Dedifferentiated amniotic fluid mesenchymal stem cell (primary cell): ENCODE measurements around the gene KCNK7.

Source experiments
- DNase-seq: peaks from one replicate; pipeline ENCODE4 v3.0.0-alpha.2; 2016; ENCODE audit errors: extremely low spot score

KCNK7 gene

DNA sequence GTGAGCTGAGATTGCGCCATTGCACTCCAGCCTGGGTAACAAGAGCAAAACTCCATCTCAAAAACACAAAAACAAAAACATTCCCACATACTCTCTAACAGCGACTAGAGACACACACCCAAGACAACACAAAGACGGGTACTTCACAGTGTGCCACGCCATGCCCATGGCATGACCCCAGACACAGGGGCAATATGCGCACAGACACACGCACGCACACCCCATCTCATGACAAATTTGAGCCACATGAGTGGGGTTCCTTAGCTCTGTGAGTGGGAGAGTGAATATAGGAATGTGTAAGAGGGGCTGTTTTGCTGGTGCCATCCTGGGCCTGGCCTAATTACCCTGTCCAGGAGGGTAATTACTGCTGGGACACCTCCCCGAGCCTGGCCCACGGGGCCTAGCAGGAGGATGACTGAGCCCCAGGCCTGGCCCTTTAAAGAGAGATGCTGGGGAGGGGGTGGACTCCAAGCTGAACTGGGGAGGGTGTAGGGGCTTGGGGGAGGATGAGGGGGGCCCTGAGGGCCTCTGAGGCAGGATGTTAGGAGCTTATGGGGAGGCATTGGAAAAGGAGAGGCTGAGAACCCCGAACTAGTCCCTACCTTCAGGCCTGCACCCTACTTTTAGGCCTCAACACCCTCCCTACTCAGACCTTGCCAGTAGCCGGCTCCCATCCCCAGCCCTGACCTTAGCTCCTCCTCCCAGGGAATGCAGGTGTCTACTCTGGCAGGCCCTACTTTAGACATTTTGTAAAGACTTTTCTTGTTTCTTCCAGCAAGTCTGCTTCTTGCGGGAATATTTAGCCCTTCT lies 38.9 kb downstream of the KCNK7 start:
- DNase-seq = no peak

DNA sequence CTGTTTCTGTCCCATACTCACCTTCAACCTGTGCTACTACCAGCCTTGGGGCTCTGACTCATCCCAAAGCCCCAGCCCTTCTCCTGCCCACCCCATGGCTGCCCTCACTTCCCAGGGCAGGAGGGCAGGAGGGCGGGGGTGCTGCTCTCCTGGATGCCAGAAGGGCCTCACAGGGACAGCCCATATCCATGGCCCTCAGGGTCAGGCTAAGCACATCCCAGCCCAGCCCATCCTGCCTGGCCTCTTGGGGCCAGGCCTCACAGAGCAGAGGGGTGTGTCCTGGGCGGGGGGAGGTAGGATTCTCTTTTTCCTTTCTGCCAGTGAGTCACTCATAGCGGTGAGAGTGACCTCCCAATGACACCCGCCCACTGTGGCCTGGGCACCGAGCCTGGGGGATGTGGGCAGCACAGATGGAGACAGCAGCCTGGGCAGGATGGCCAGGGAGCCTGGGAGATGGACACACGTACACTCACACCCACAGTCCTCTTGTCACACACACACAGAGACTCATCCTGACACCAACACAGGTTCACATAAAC lies 39.8 kb downstream of the KCNK7 start:
- DNase-seq = peak; percentile 50

- no peak for DNase-seq
Measured at GRCh38 chr11:65554842-65555430, 40.7 kb downstream of the KCNK7 start.

DNA sequence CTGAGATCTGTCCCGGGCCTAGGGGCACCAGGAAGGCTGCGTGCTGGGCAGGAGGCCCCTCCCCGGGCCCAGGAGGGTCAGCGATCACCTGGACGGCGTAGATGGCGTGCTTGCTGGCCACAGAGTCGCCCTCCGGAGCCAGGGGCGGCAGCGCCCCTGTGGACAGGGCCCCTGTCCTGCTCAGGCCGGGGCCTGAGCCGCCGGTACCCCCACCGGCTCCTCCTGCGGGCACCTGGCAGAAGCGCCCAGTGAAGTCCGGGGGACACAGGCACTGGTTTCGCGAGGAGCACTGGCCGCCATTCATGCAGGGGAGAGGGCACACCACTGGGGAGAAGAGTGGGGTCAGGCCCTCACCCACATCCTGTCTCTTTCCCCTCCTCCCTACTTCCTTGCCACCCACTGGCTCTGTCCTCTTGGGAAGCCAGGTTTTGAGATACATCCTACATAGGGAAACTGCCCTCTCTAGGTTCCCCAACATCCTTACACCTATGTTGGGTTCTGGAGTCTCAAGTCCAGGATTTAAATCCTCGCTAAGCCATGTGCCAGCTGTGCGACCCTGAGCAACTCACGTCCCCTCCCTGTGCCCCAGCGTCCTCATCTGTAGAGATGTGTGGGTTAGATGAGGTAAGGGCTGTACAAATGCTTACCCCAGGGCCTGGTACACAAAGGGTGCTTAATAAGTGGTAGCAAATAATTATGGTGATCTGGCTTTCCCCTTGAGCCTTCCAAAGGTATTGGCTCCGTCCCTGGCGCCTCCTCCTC lies 41.4 kb downstream of the KCNK7 start:
- no peak for DNase-seq

GRCh38 chr11:65553301-65554001 lies 42.1 kb downstream of the KCNK7 start:
- no peak for DNase-seq

DNA sequence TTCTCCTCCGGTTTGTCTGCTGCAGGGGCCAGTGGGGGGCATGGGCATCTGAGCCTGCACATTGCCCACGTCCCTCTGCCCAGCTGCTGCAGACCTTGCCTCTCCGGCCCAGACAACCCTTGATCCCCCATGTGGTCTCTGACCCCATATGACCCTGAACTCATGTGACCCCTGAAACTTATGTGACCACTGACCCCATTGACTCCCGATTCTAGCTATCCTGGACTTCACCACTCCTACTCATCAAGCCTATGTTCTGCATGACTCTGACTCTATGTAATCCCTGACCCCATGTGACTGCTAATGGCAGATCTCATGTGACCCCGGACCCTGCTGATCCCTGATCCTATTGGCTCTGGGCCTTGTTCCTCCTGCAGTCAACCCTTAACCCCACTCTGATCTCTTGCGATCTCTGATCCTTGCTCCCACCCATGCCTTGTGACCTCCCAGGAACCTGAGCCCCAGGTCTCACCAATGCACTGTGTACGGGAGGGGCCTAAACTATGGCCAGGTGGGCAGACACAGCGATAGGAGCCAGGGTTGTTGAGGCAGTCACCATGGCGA lies 43.1 kb downstream of the KCNK7 start:
- no peak for DNase-seq

GRCh38 chr11:65551572-65552387 lies 43.8 kb downstream of the KCNK7 start:
- DNase-seq = no peak

GRCh38 chr11:65549096-65549495 lies 46.5 kb downstream of the KCNK7 start:
- DNase-seq = no peak

DNA sequence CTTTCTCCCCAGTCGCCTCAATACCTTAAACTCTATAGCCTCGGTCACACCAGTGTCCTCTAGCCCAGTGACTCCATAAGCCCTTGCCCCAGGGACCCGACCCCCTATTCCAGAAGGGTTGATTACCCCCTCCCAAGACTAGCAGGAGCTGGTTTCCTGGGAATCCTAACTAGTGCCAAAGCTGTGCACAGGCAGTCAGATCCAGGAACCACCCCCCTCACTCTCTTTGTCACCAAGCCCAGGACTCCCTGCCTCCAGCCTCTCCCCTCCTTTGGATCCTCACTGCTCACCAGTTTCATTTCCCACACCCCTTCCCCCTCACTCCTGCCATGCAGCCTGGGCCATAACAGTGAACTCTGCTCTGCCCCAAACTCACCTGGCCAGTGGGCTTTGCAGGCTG lies 47.2 kb downstream of the KCNK7 start:
- no peak for DNase-seq

GRCh38 chr11:65547446-65548125 lies 48.0 kb downstream of the KCNK7 start:
- DNase-seq = no peak

- no peak for DNase-seq
Measured at GRCh38 chr11:65546217-65546958, 49.2 kb downstream of the KCNK7 start.

DNA sequence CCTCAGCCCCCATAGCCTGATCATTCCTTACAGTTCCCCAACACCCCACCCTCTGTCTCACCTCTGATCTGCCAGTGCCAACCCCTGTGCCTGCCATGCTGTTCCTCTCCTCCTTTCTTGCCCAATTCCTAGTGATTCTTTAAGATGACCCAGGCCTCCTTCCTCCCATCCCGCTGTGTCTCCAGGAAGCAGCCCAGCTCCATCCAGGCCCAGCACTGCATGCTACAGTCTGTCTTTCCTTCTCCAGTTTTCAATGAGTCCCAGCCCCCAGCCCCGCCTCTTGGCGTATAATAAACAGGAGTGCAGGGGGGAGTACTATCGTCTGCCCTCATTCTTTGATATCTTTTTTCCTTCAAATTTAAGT lies 49.8 kb downstream of the KCNK7 start:
- DNase-seq = no peak
